H1 (cell line): Measurements from ENCODE around the gene ZDHHC20. TPM values are rescaled to one million over a fixed set of nuclear protein-coding genes. Genes with fewer than 3 reads are reported as not detected.

Experiments used
- CTCF ChIA-PET: fragments of 300-600 bp; sonication (Branson Sonifier 250); formaldehyde crosslinking; loops from one replicate; lab custom pipeline; 2021; ENCODE audit not compliant: partially characterized antibody; lab: Charles Lee
- POLR2A ChIA-PET: fragments of 300-600 bp; sonication (Branson Sonifier 250); formaldehyde crosslinking; loops from one replicate; lab custom pipeline; 2021; ENCODE audit warnings: inconsistent platforms; ENCODE audit not compliant: partially characterized antibody; lab: Charles Lee
- DNase-seq, 2 experiments: peaks; one replicate each; pipeline versions ENCODE4 v3.0.0 to v3.0.0-alpha.2; 2010 to 2022; ENCODE audit warnings: low spot score in 2 of 2, low read depth in 1 of 2, mixed read lengths in 1 of 2
- FAIRE-seq: peaks from 2 replicates; lab custom pipeline; 2011; peaks lifted over from hg19 to GRCh38; lab: Jason Lieb, UNC
- H2AFZ ChIP-seq: 2 replicates; pipeline ENCODE4 v1.8.1; 2012; ENCODE audit warnings: low read length, inconsistent platforms
- H2AK5ac ChIP-seq: 2 replicates; pipeline ENCODE4 v1.6.1; 2013; ENCODE audit warnings: low read depth, low read length
- H2BK120ac ChIP-seq: replicated peaks from 2 replicates; pipeline ENCODE3; 2013; ENCODE audit warnings: low read depth, low read length, inconsistent platforms
- H2BK12ac ChIP-seq: 2 replicates; pipeline ENCODE4 v1.6.1; 2013; ENCODE audit warnings: low read depth, low read length
- H2BK15ac ChIP-seq: 2 replicates; pipeline ENCODE4 v1.6.1; 2013; ENCODE audit warnings: low read length
- H2BK20ac ChIP-seq: 2 replicates; pipeline ENCODE4 v1.6.1; 2013; ENCODE audit warnings: low read length
- H2BK5ac ChIP-seq: 2 replicates; pipeline ENCODE4 v1.6.1; 2013; ENCODE audit warnings: low read depth, low read length
- H3K14ac ChIP-seq: 2 replicates; pipeline ENCODE4 v1.6.1; 2013; ENCODE audit warnings: inconsistent platforms; ENCODE audit not compliant: insufficient read length
- H3K18ac ChIP-seq: 2 replicates; pipeline ENCODE4 v1.6.1; 2013; ENCODE audit warnings: low read length; ENCODE audit errors: extremely low read depth
- H3K23ac ChIP-seq: 2 replicates; pipeline ENCODE4 v1.6.1; 2013; ENCODE audit warnings: inconsistent platforms; ENCODE audit not compliant: insufficient read length
- H3K23me2 ChIP-seq: 2 replicates; pipeline ENCODE4 v1.6.1; 2013; ENCODE audit warnings: low read depth, low read length
- H3K27ac ChIP-seq: 2 replicates; pipeline ENCODE4 v1.6.1; 2011; ENCODE audit warnings: low read depth, low read length, inconsistent platforms
- H3K27me3 ChIP-seq, 4 experiments: replicated peaks in 1 of 4; 1 replicate in 1 of 4; 2 replicates in 3 of 4; pipeline versions ENCODE4 v1.6.1 to v1.8.1; 2011 to 2013; ENCODE audit warnings: low read length in 3 of 4, mild to moderate bottlenecking in 3 of 4, inconsistent platforms in 2 of 4, mixed read lengths in 2 of 4, moderate library complexity in 1 of 4; ENCODE audit not compliant: control insufficient read depth in 3 of 4, insufficient read depth in 3 of 4; ENCODE audit errors: extremely low read depth in 1 of 4
- H3K36me3 ChIP-seq, 4 experiments: 2 replicates each; pipeline versions ENCODE4 v1.6.1 to v1.8.1; 2011 to 2013; ENCODE audit warnings: mild to moderate bottlenecking in 4 of 4, low read length in 3 of 4, moderate library complexity in 2 of 4, control low read depth in 1 of 4, inconsistent platforms in 1 of 4; ENCODE audit not compliant: insufficient read depth in 4 of 4, control insufficient read depth in 2 of 4
- H3K4ac ChIP-seq: replicated peaks from 2 replicates; pipeline ENCODE3; 2013; ENCODE audit warnings: low read length, low read depth, mixed read lengths, inconsistent platforms; ENCODE audit not compliant: insufficient read length
- H3K4me1 ChIP-seq, 4 experiments: replicated peaks in 1 of 4; 1 replicate in 1 of 4; 2 replicates in 3 of 4; pipeline versions ENCODE4 v1.6.1 to v1.8.1; 2011 to 2013; ENCODE audit warnings: low read length in 3 of 4, inconsistent platforms in 2 of 4, mixed read lengths in 1 of 4; ENCODE audit not compliant: insufficient read depth in 4 of 4, control insufficient read depth in 3 of 4
- H3K4me2 ChIP-seq, 2 experiments: 2 replicates each; pipeline versions ENCODE4 v1.6.1 to v1.8.1; 2011 to 2013; ENCODE audit warnings: low read depth in 2 of 2, low read length in 2 of 2, control low read depth in 1 of 2, inconsistent platforms in 1 of 2, mild to moderate bottlenecking in 1 of 2; ENCODE audit not compliant: insufficient read depth in 1 of 2
- H3K4me3 ChIP-seq, 4 experiments: fragments of 200-600, 300-600 bp in 1 of 4; sonication (generic), shearing (Covaris generic), sonication (Bioruptor Twin) in 1 of 4; 2 replicates each; pipeline versions ENCODE4 v1.5.1 to v1.8.1; 2011 to 2016; ENCODE audit warnings: low read length in 4 of 4, low read depth in 3 of 4, control low read depth in 2 of 4, inconsistent platforms in 2 of 4, mild to moderate bottlenecking in 2 of 4, mixed read lengths in 1 of 4, moderate library complexity in 1 of 4; ENCODE audit not compliant: insufficient read depth in 2 of 4; ENCODE audit errors: extremely low read depth in 1 of 4
- H3K56ac ChIP-seq: replicated peaks from 2 replicates; pipeline ENCODE3; 2013; ENCODE audit warnings: low read depth, mild to moderate bottlenecking, mixed read lengths, low read length, inconsistent platforms; ENCODE audit not compliant: insufficient read length
- H3K79me1 ChIP-seq: 2 replicates; pipeline ENCODE4 v1.6.1; 2013; ENCODE audit warnings: low read depth, low read length, control low read depth
- H3K79me2 ChIP-seq, 2 experiments: 2 replicates each; pipeline versions ENCODE4 v1.6.1 to v1.8.1; 2012 to 2013; ENCODE audit warnings: low read length in 2 of 2, mild to moderate bottlenecking in 2 of 2, inconsistent platforms in 1 of 2; ENCODE audit not compliant: insufficient read depth in 2 of 2, control insufficient read depth in 1 of 2
- H3K9ac ChIP-seq, 4 experiments: replicated peaks in 1 of 4; 1 replicate in 1 of 4; 2 replicates in 3 of 4; pipeline versions ENCODE4 v1.6.1 to v1.8.1; 2011 to 2013; ENCODE audit warnings: low read depth in 3 of 4, low read length in 3 of 4, control low read depth in 2 of 4, mild to moderate bottlenecking in 2 of 4, moderate library complexity in 2 of 4, inconsistent platforms in 1 of 4; ENCODE audit errors: extremely low read depth in 1 of 4
- H3K9me3 ChIP-seq, 2 experiments: 2 replicates each; pipeline versions ENCODE4 v1.6.1 to v1.8.1; 2012 to 2013; ENCODE audit warnings: mild to moderate bottlenecking in 2 of 2, moderate library complexity in 2 of 2, control low read depth in 1 of 2, inconsistent platforms in 1 of 2, low read depth in 1 of 2, low read length in 1 of 2, mixed read lengths in 1 of 2; ENCODE audit not compliant: insufficient read depth in 2 of 2
- H4K20me1 ChIP-seq, 2 experiments: replicated peaks in 1 of 2; 2 replicates each; pipeline versions ENCODE3 to v1.8.1; 2011 to 2013; ENCODE audit warnings: inconsistent platforms in 2 of 2, low read length in 2 of 2, mild to moderate bottlenecking in 1 of 2; ENCODE audit not compliant: insufficient read depth in 2 of 2, control insufficient read depth in 1 of 2
- H4K5ac ChIP-seq: 2 replicates; pipeline ENCODE4 v1.6.1; 2013; ENCODE audit warnings: low read length, low read depth, mixed read lengths, inconsistent platforms; ENCODE audit not compliant: insufficient read length
- H4K8ac ChIP-seq: 2 replicates; pipeline ENCODE4 v1.8.0; 2013; ENCODE audit warnings: mild to moderate bottlenecking, moderate library complexity, low read length, inconsistent platforms; ENCODE audit not compliant: insufficient read depth; ENCODE audit errors: extremely low read depth
- H4K91ac ChIP-seq: replicated peaks from 2 replicates; pipeline ENCODE3; 2013; ENCODE audit warnings: low read length, mixed read lengths, inconsistent platforms; ENCODE audit not compliant: insufficient read length
- BRCA1 ChIP-seq: IDR thresholded peaks from 2 replicates; pipeline ENCODE4 v1.6.1; 2012; ENCODE audit warnings: low read depth, low read length, improper control_type of control experiment
- CBX5 ChIP-seq: fragments of 300-800, 300-1000 bp; sonication (generic); IDR thresholded peaks from 2 replicates; pipeline ENCODE4 v1.7.1; 2016; ENCODE audit warnings: antibody characterized with exemption, low read length, low read depth
- CHD1 ChIP-seq: IDR thresholded peaks from 2 replicates; pipeline ENCODE4 v1.6.1; 2012; ENCODE audit warnings: low read depth, low read length, improper control_type of control experiment
- EGR1 ChIP-seq: IDR thresholded peaks from 2 replicates; pipeline ENCODE4 v1.6.1; 2011; ENCODE audit warnings: low read depth, low read length, borderline replicate concordance
- JUN ChIP-seq: IDR thresholded peaks from 2 replicates; pipeline ENCODE4 v1.6.1; 2011; ENCODE audit warnings: low read depth, mild to moderate bottlenecking, improper control_type of control experiment, low read length
- RAD21 ChIP-seq, 2 experiments: IDR thresholded peaks in 1 of 2; conservative IDR thresholded peaks in 1 of 2; 2 replicates each; pipeline ENCODE4 v1.6.1; 2011; ENCODE audit warnings: low read depth in 2 of 2, low read length in 2 of 2, improper control_type of control experiment in 1 of 2, inconsistent platforms in 1 of 2, mild to moderate bottlenecking in 1 of 2, moderate library complexity in 1 of 2
- RBBP5 ChIP-seq: IDR thresholded peaks from 2 replicates; pipeline ENCODE4 v1.7.1; 2012; ENCODE audit warnings: low read depth, mild to moderate bottlenecking, inconsistent platforms, low read length, moderate library complexity, borderline replicate concordance
- SAP30 ChIP-seq: fragments of 300-600 bp; sonication (generic); IDR thresholded peaks from 2 replicates; pipeline ENCODE4 v1.7.1; 2012; ENCODE audit warnings: low read length, moderate library complexity, mild to moderate bottlenecking, inconsistent platforms; ENCODE audit not compliant: insufficient read depth, insufficient replicate concordance
- SP2 ChIP-seq: IDR thresholded peaks from 2 replicates; pipeline ENCODE4 v1.6.1; 2012; ENCODE audit warnings: mild to moderate bottlenecking, low read length, inconsistent platforms
- SUZ12 ChIP-seq: fragments of 200-600 bp; sonication (generic); IDR thresholded peaks from 2 replicates; pipeline ENCODE4 v1.6.1; 2012; ENCODE audit warnings: mild to moderate bottlenecking, inconsistent platforms, low read length, moderate library complexity, mixed read lengths
- ZNF274 ChIP-seq: IDR thresholded peaks from 2 replicates; pipeline ENCODE4 v1.7.0; 2012; ENCODE audit warnings: low read length, borderline replicate concordance; ENCODE audit errors: extremely low read depth
- WGBS, 2 experiments: shearing (Covaris generic) in 1 of 2; methylation state at CpG; one replicate each; pipeline versions ENCODE4 v1.1.6 to v1.1.7; 2013 to 2015; ENCODE audit warnings: low lambda C conversion rate in 2 of 2, mixed read lengths in 2 of 2, inconsistent platforms in 1 of 2, low coverage in 1 of 2, missing lambda C conversion rate in 1 of 2; ENCODE audit not compliant: insufficient replicate concordance in 2 of 2, insufficient coverage in 1 of 2, insufficient read length in 1 of 2; ENCODE audit errors: extremely low coverage in 1 of 2, missing lambda C conversion rate in 1 of 2; 5-methylcytosine and 5-hydroxymethylcytosine counted together
- polyA plus RNA-seq, 7 experiments: library from polyadenylated mRNA; depleted of rRNA in 3 of 7; stranded (reverse) in 5 of 7; unstranded in 2 of 7; fragments of >200 nt in 5 of 7; fragments of 200-250 nt in 2 of 7; gene quantifications; 1 replicate in 5 of 7; 2 replicates in 1 of 7; 4 replicates in 1 of 7; pipeline versions ENCODE4 v1.2.1 to v1.2.3, GENCODE V29; 2011 to 2013; ENCODE audit warnings: missing spikeins in 2 of 7, mixed read lengths in 2 of 7
- total RNA-seq: library from RNA; stranded (reverse); fragmentation: NEBNext Ultra II Directional; extraction: Animal tissue kit (Norgen Biotek cat#: 25700); gene quantifications from 2 replicates; pipeline ENCODE4 v1.2.1, GENCODE V29; 2021
- TF ChIP-seq, protein P1 (sequence below): IDR thresholded peaks from 2 replicates; pipeline ENCODE4 v1.6.1; 2011; ENCODE audit warnings: low read length, improper control_type of control experiment

ZDHHC20 gene
- total and polyA plus RNA-seq, 2 of the 8 experiments (the other 6 are each of a cell fraction or from before 2014, with no cell fraction given), result 16.4 to 89.0 TPM

DNA sequence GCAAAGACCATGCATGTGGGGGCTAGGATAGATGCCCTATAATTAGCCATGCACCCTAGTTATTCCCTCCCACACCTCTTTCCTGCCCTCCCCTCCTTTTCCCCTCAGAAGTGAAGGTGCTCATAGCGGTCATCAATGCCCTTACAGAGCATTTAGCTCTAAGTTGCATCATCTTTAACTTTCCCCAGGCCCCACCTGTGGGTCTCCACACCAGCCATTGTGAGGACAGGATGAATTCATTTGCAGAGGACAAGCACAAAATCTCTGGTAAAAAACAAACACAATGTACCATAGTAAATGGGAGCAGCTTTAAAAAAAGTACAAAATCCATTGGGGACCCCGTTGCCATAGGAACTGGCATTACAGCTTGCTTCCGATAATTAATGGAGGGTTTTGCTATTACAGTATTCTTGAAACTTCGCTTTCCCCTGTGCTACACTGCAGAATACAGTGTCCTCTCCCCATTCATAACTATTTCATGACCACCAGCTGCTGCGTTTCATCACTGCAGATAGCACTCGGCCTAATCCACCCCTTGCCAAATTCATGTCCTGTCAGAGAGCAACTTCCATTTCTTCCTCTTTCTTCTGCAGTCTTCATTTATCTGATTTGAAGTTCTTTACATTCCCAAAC lies 110.5 kb downstream of the ZDHHC20 start:
- Histone ChIP-seq H2BK5ac (no peak overlapping the region), H3K9ac (no peak overlapping the region)
- TF ChIP-seq, protein P1, sequence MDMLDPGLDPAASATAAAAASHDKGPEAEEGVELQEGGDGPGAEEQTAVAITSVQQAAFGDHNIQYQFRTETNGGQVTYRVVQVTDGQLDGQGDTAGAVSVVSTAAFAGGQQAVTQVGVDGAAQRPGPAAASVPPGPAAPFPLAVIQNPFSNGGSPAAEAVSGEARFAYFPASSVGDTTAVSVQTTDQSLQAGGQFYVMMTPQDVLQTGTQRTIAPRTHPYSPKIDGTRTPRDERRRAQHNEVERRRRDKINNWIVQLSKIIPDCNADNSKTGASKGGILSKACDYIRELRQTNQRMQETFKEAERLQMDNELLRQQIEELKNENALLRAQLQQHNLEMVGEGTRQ, result no peak
- no peak for TF ChIP-seq JUN
- TF ChIP-seq SAP30, result no peak
- TF ChIP-seq SUZ12, result no peak
- TF ChIP-seq RAD21 (IDR thresholded peaks at IDR 0.05 in 1 of 2, conservative IDR thresholded peaks at IDR 0.05 in 1 of 2; ENCODE audit: low read depth in 2 of 2, low read length in 2 of 2), result no peak
- no peak for TF ChIP-seq ZNF274
- no peak for TF ChIP-seq CBX5
- TF ChIP-seq EGR1, result no peak
- TF ChIP-seq RBBP5, result no peak
- TF ChIP-seq SP2, result no peak
- TF ChIP-seq CHD1, result no peak
- no peak for TF ChIP-seq BRCA1

More for the DNA sequence above, 110.5 kb downstream of the ZDHHC20 start:
- no peak overlapping the region for H3K18ac ChIP-seq
- no peak overlapping the region for H3K14ac ChIP-seq
- H3K9me3 ChIP-seq, result no peaks in the 10 kb centered on the region
- H2BK12ac ChIP-seq, result no peak overlapping the region
- no peak overlapping the region for H2BK20ac ChIP-seq
- no peaks in the 10 kb centered on the region for H3K79me1 ChIP-seq
- H3K23ac ChIP-seq, result no peak overlapping the region
- no peaks in the 10 kb centered on the region for H3K23me2 ChIP-seq
- FAIRE-seq (no peak), DNase-seq (no peak)
- H3K27ac ChIP-seq, result no peak overlapping the region
- no peak overlapping the region for H2BK120ac ChIP-seq
- no peak overlapping the region for H2BK15ac ChIP-seq
- H3K4me1 ChIP-seq, result no peaks in the 10 kb centered on the region
- H3K79me2 ChIP-seq, result no peaks in the 10 kb centered on the region
- ChIA-PET POLR2A (interaction anchor here (0.9 to 1.7 kb wide), 3 partner anchors 10 to 22 kb away, joined by 4 to 6 read pairs (median 4); no protein-coding TSS in a partner anchor), CTCF (interaction anchor here (0.9 to 2.0 kb wide), 4 partner anchors 11 to 128 kb away, joined by 3 to 9 read pairs (median 4); no protein-coding TSS in a partner anchor)
- WGBS, 2 experiments, result 85% methylated on average over 6 of the region's 6 CpGs; no CpG with 5 or more reads in 1 of the 2 experiments
- H3K4ac ChIP-seq, result no peak overlapping the region
- no peak overlapping the region for H2AK5ac ChIP-seq
- H4K8ac ChIP-seq, result no peak overlapping the region; the same call in 1 of the 2 replicates
- no peak overlapping the region for H2AFZ ChIP-seq
- no peak overlapping the region for H3K56ac ChIP-seq
- H4K20me1 ChIP-seq, result no peaks in the 10 kb centered on the region
- no peak overlapping the region for H4K5ac ChIP-seq
- H4K91ac ChIP-seq, result no peak overlapping the region
- H3K4me2 ChIP-seq, result no peak overlapping the region
- no peaks in the 10 kb centered on the region for H3K36me3 ChIP-seq
- no peak overlapping the region for H3K4me3 ChIP-seq
- H3K27me3 ChIP-seq, result no peaks in the 10 kb centered on the region
